ENCODE results near the gene KCNQ2.

DNA sequence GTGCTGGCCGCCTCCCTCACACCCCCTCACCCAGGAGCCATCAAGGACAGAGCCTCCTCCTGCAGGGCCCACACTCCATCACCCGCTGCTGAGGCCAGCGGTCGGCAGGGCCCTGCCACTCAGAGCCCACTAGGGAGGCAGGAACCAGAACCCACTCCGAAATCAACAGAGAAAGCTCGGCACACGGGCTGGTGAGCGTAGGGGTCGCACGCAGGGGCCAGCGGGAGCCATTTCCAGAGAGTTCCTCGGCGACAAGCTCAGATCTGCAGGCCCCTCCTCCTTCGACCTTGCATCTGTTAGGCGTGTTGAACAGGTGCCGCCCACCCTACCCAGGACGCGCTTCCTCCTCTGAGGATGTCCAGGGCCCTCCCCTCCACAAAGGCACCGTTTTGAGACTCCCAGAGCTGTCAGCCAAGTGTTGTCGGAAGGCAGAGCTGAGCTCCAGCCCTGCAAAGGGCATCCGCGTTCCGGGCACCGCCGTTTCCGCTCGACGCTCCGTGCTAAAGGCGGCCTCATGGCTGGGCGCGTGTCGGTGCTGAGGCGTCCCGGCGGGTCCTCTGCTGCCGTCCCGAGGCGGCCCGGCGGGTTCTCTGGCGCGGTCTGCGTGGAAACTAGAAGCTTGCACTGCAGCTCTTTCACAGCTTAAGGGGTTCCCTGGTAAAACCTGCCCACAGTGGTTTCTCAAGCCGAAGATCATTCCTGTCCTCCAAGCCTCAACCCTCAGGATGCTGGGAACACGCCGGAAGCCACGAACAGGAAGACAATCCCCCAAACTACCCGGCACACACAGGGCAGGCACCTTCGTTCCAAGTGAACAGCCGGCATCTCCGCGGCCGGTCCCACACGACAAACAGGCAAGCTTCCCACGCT lies 6.8 kb downstream of the KCNQ2 start:
- TF ChIP-seq POLR2AphosphoS5 (IDR thresholded peaks at IDR 0.05; ENCODE audit: low read depth, low read length) (no peak), POLR2A (IDR thresholded peaks at IDR 0.05; ENCODE audit: low read depth, low read length) (no peak)
